GM12878 (cell line): Measurements from ENCODE around the gene PGA3. TPM values are rescaled to one million over a fixed set of nuclear protein-coding genes. Genes with fewer than 3 reads are reported as not detected.

Source experiments
- ATAC-seq: fragments of 200-7000 bp; cut with Tn5 transposase; 3 replicates; pipeline ENCODE4 v1.9.1; 2020; ENCODE audit warnings: mild to moderate bottlenecking, moderate library complexity
- BruUV-seq: library from RNA; stranded (reverse); fragments of 400-500 nt; replicated peaks from 2 replicates; lab custom pipeline; 2021; lab: Mats Ljungman, UMichigan
- CTCF ChIA-PET: fragments of 300-600 bp; sonication (Branson Sonifier 250); formaldehyde crosslinking; extraction: SDS; loops from one replicate; lab custom pipeline; 2021; ENCODE audit warnings: inconsistent platforms; lab: Yijun Ruan, JAX
- POLR2A ChIA-PET: fragments of 350-600 bp; formaldehyde crosslinking; extraction: SDS; loops from one replicate; lab custom pipeline; 2021; ENCODE audit warnings: inconsistent platforms; lab: Charles Lee
- RAD21 ChIA-PET: fragments of 300-600 bp; sonication (Branson Sonifier 250); formaldehyde crosslinking; loops from one replicate; lab custom pipeline; 2023; ENCODE audit warnings: antibody characterized with exemption; ENCODE audit not compliant: unreplicated experiment; lab: Charles Lee
- SMC1A ChIA-PET: fragments of 300-600 bp; sonication (Branson Sonifier 250); formaldehyde crosslinking; loops from one replicate; lab custom pipeline; 2023; ENCODE audit not compliant: unreplicated experiment, uncharacterized antibody; lab: Charles Lee
- DNase-seq: peaks from one replicate; pipeline ENCODE4 v3.0.0-alpha.2; 2011; ENCODE audit warnings: low read depth, low spot score
- FAIRE-seq: peaks from 3 replicates; lab custom pipeline; 2011; peaks lifted over from hg19 to GRCh38; lab: Jason Lieb, UNC
- H2AFZ ChIP-seq: 2 replicates; pipeline ENCODE4 v1.6.0; 2011; ENCODE audit warnings: low read depth, low read length, control low read depth; ENCODE audit not compliant: control insufficient read depth
- H3K27ac ChIP-seq: 2 replicates; pipeline ENCODE4 v1.5.1; 2011; ENCODE audit warnings: control low read depth; ENCODE audit not compliant: control insufficient read depth, insufficient read depth
- H3K27me3 ChIP-seq, 2 experiments: replicated peaks in 1 of 2; 2 replicates each; pipeline versions ENCODE4 v1.6.0 to v1.6.1; 2011; ENCODE audit warnings: low read length in 1 of 2; ENCODE audit not compliant: control insufficient read depth in 2 of 2, insufficient read depth in 2 of 2
- H3K36me3 ChIP-seq, 2 experiments: 2 replicates each; pipeline ENCODE4 v1.5.1; 2011; ENCODE audit warnings: low read length in 1 of 2; ENCODE audit not compliant: control insufficient read depth in 2 of 2, insufficient read depth in 2 of 2
- H3K4me1 ChIP-seq: 2 replicates; pipeline ENCODE4 v1.6.1; 2011; ENCODE audit warnings: mild to moderate bottlenecking, low read length, moderate library complexity, mixed read lengths; ENCODE audit not compliant: control insufficient read depth, insufficient read depth
- H3K4me2 ChIP-seq: 2 replicates; pipeline ENCODE4 v1.6.0; 2011; ENCODE audit warnings: control low read depth; ENCODE audit not compliant: control insufficient read depth, insufficient read depth
- H3K4me3 ChIP-seq: fragments of 200-600 bp; sonication (generic); 2 replicates; pipeline ENCODE4 v1.5.1; 2016
- H3K79me2 ChIP-seq: 2 replicates; pipeline ENCODE4 v1.6.0; 2011; ENCODE audit warnings: low read length; ENCODE audit not compliant: control insufficient read depth, insufficient read depth
- H3K9ac ChIP-seq: 2 replicates; pipeline ENCODE4 v1.8.0; 2011; ENCODE audit warnings: low read length, control low read depth, mixed read lengths; ENCODE audit not compliant: control insufficient read depth, insufficient read depth
- H3K9me3 ChIP-seq: replicated peaks from 3 replicates; pipeline ENCODE4 v1.5.1; 2011; ENCODE audit warnings: mild to moderate bottlenecking, low read length; ENCODE audit not compliant: control insufficient read depth, insufficient read depth
- H4K20me1 ChIP-seq: 2 replicates; pipeline ENCODE4 v1.6.0; 2011; ENCODE audit not compliant: control insufficient read depth, insufficient read depth
- CBX5 ChIP-seq: sonication (generic); IDR thresholded peaks from 2 replicates; pipeline ENCODE4 v1.6.1; 2016; ENCODE audit warnings: low read depth, moderate library complexity, mild to moderate bottlenecking, inconsistent platforms
- CEBPB ChIP-seq, 2 experiments: fragments of 150-350 bp in 1 of 2; IDR thresholded peaks; 2 replicates each; pipeline ENCODE4 v1.6.1; 2012 to 2014; ENCODE audit warnings: low read depth in 2 of 2, low read length in 2 of 2, borderline replicate concordance in 1 of 2, inconsistent platforms in 1 of 2
- CREM ChIP-seq: IDR thresholded peaks from 2 replicates; pipeline ENCODE4 v1.6.1; 2014; ENCODE audit warnings: antibody characterized with exemption, low read depth
- DPF2 ChIP-seq: fragments of 450-650 bp; IDR thresholded peaks from 2 replicates; pipeline ENCODE4 v1.6.1; 2017; ENCODE audit warnings: mild to moderate bottlenecking
- EED ChIP-seq: sonication (generic); IDR thresholded peaks from 2 replicates; pipeline ENCODE4 v1.6.1; 2016; ENCODE audit warnings: antibody characterized with exemption, low read depth
- IKZF1 ChIP-seq: fragments of 450-650 bp; conservative IDR thresholded peaks from 2 replicates; pipeline ENCODE4 v1.6.1; 2017; ENCODE audit warnings: antibody characterized with exemption, mild to moderate bottlenecking
- IKZF2 ChIP-seq, 2 experiments: fragments of 450-650 bp; IDR thresholded peaks; 2 replicates each; pipeline ENCODE4 v1.6.1; 2017; ENCODE audit warnings: mild to moderate bottlenecking in 2 of 2, moderate library complexity in 2 of 2
- MEF2B ChIP-seq: fragments of 450-650 bp; IDR thresholded peaks from 2 replicates; pipeline ENCODE4 v1.6.1; 2018; ENCODE audit warnings: mild to moderate bottlenecking, moderate library complexity; ENCODE audit not compliant: partially characterized antibody, poor library complexity, severe bottlenecking
- MYC ChIP-seq: IDR thresholded peaks from 2 replicates; pipeline ENCODE4 v1.6.1; 2011; ENCODE audit warnings: mild to moderate bottlenecking, low read length, moderate library complexity, inconsistent platforms; ENCODE audit not compliant: insufficient read depth, insufficient replicate concordance, insufficient read length, severe bottlenecking
- NBN ChIP-seq: fragments of 450-650 bp; IDR thresholded peaks from 2 replicates; pipeline ENCODE4 v1.6.1; 2016
- RELA ChIP-seq: fragments of 450-650 bp; IDR thresholded peaks from 2 replicates; pipeline ENCODE4 v1.8.0; 2014; ENCODE audit warnings: borderline replicate concordance; ENCODE audit not compliant: partially characterized antibody
- SIX5 ChIP-seq: IDR thresholded peaks from 2 replicates; pipeline ENCODE4 v1.6.1; 2011; ENCODE audit warnings: mild to moderate bottlenecking, low read depth, low read length, moderate library complexity; ENCODE audit not compliant: severe bottlenecking
- ZNF217 ChIP-seq: fragments of 450-650 bp; IDR thresholded peaks from 2 replicates; pipeline ENCODE4 v1.6.1; 2017; ENCODE audit warnings: antibody characterized with exemption, mild to moderate bottlenecking
- WGBS: methylation state at CpG from one replicate; pipeline ENCODE4 v1.1.6; 2016; ENCODE audit warnings: low lambda C conversion rate; ENCODE audit not compliant: insufficient replicate concordance, insufficient coverage; ENCODE audit errors: missing lambda C conversion rate; 5-methylcytosine and 5-hydroxymethylcytosine counted together
- in situ Hi-C: fragments of 300-500 bp; cut with MboI; formaldehyde crosslinking; loops from 9 replicates; pipeline ENCODE4 v1.14.3; 2018; ENCODE audit warnings: mixed read lengths
- intact Hi-C: fragments of 100-400 bp; cut with micrococcal nuclease; formaldehyde crosslinking; loops from one replicate; pipeline ENCODE4 v1.14.2; 2022; ENCODE audit not compliant: unreplicated experiment
- polyA plus RNA-seq, 11 experiments: library from polyadenylated mRNA; depleted of rRNA in 4 of 11; unstranded in 6 of 11; stranded (reverse) in 5 of 11; fragments of >200 nt; fragmentation: Nextera tagmentation in 4 of 11; fragmentation: Illumina TruSeq in 1 of 11; extraction: Ambion mirVana in 4 of 11; extraction: Trizol in 1 of 11; gene quantifications; 1 replicate in 1 of 11; 2 replicates in 10 of 11; pipeline versions ENCODE4 v1.2.1 to v1.2.3, GENCODE V29; 2011 to 2016; ENCODE audit warnings: inconsistent platforms in 2 of 11, missing spikeins in 2 of 11, low read depth in 1 of 11
- total RNA-seq, 4 experiments: library from RNA; depleted of rRNA in 3 of 4; stranded (reverse); fragments of >200 nt in 3 of 4; fragmentation: Illumina TruSeq in 1 of 4; extraction: Trizol in 1 of 4; gene quantifications; 2 replicates each; pipeline versions ENCODE4 v1.2.1 to v1.2.3, GENCODE V29; 2013 to 2021
- TF ChIP-seq, protein P1 (sequence below): fragments of 450-650 bp; formaldehyde crosslinking; IDR thresholded peaks from 2 replicates; pipeline ENCODE4 v1.4.0; 2020; ENCODE audit warnings: mild to moderate bottlenecking, moderate library complexity
- TF ChIP-seq, protein P2 (sequence below): fragments of 450-650 bp; IDR thresholded peaks from 2 replicates; pipeline ENCODE4 v1.6.1; 2016; ENCODE audit warnings: mild to moderate bottlenecking

PGA3 gene
- total and polyA plus RNA-seq, 10 of the 15 experiments (the other 5 are each of a cell fraction or from before 2014, with no cell fraction given), result not detected

DNA sequence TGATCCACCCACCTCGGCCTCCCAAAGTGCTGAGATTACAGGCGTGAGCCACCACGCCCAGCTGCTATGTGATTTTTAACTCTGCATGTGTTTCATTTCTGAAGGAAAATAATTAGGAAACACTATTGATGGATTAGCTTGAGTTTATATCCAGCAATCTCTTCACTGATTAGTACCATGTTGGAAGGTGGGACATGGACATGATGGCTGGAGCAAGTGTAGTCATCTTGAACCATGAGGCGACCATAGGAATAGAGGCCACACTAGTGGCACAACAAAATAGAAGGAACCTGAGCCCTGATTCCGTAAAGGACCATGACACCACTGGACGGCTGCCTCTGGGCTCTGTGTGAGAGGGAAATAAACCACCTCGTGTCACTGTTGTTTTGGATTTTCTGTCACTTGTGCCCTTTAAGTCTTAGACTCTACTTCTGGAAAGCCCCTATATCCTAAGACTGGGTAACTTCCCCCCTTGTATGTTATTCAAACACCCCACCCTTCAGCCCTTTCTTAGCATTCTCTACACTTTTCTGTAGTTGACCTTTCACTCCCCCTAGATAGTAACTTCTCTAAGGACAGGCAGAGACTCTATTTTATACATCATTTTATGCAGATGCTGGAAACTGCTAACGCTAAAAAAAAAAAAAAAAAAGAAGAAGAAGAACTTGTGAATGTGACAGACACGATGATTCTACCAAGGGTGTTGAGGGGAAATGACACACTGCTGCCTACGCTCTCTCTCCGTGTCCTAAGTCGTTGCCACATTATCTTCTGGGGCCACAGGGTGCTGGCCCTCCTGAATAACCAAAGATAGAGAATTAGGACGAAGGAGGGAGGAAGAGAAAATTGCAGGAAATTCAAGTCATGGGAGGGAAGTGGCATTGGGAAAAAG lies 39.4 kb upstream of the PGA3 start:
- peak; percentile 92 for FAIRE-seq
- Histone ChIP-seq H4K20me1 (no peaks in the 10 kb centered on the region), H3K27me3 (no peaks in the 10 kb centered on the region), H3K4me3 (peak overlapping the region; percentile 44; the same call in 1 of the 2 replicates), H3K4me1 (peaks cover 50% of the 10 kb centered on the region), H3K4me2 (peak overlapping the region; percentile 75), H3K36me3 (no peaks in the 10 kb centered on the region), H3K27ac (peak overlapping the region; percentile 66), H2AFZ (peak overlapping the region; percentile 9), H3K9me3 (peaks cover 2% of the 10 kb centered on the region), H3K79me2 (peaks cover 37% of the 10 kb centered on the region), H3K9ac (peak overlapping the region; percentile 51)
- in situ Hi-C loops, result no loop called here
- no peak for DNase-seq
- no TSS peak for BruUV-seq
- RAD21 ChIA-PET, result interaction anchor here (0.5 kb wide), 1 partner anchor 249 kb away, joined by 3 read pairs; no protein-coding TSS in a partner anchor
- intact Hi-C loops, result loop anchor here (10.0 kb wide), 1 partner anchor 399 kb away; no protein-coding TSS in a partner anchor
- POLR2A ChIA-PET, result interaction anchor here (0.9 kb wide), 1 partner anchor 250 kb away, joined by 3 read pairs; the partner anchor contains the start of gene TMEM109
- SMC1A ChIA-PET, result interaction anchor here (1.0 kb wide), 1 partner anchor 23 kb away, joined by 3 read pairs; no protein-coding TSS in a partner anchor
- 35% methylated on average over 12 of the region's 13 CpGs for WGBS
- peak; percentile 1; the same call in 1 of the 3 replicates for ATAC-seq
- CTCF ChIA-PET, result no interaction called here
- TF ChIP-seq, protein P1, sequence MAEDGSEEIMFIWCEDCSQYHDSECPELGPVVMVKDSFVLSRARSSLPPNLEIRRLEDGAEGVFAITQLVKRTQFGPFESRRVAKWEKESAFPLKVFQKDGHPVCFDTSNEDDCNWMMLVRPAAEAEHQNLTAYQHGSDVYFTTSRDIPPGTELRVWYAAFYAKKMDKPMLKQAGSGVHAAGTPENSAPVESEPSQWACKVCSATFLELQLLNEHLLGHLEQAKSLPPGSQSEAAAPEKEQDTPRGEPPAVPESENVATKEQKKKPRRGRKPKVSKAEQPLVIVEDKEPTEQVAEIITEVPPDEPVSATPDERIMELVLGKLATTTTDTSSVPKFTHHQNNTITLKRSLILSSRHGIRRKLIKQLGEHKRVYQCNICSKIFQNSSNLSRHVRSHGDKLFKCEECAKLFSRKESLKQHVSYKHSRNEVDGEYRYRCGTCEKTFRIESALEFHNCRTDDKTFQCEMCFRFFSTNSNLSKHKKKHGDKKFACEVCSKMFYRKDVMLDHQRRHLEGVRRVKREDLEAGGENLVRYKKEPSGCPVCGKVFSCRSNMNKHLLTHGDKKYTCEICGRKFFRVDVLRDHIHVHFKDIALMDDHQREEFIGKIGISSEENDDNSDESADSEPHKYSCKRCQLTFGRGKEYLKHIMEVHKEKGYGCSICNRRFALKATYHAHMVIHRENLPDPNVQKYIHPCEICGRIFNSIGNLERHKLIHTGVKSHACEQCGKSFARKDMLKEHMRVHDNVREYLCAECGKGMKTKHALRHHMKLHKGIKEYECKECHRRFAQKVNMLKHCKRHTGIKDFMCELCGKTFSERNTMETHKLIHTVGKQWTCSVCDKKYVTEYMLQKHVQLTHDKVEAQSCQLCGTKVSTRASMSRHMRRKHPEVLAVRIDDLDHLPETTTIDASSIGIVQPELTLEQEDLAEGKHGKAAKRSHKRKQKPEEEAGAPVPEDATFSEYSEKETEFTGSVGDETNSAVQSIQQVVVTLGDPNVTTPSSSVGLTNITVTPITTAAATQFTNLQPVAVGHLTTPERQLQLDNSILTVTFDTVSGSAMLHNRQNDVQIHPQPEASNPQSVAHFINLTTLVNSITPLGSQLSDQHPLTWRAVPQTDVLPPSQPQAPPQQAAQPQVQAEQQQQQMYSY, result no peak
- TF ChIP-seq MEF2B (peak; percentile 21), RELA (peak; percentile 22), NBN (peak; percentile 63; the same call in 1 of the 2 replicates), CBX5 (no peak), IKZF2 (IDR thresholded peaks at IDR 0.05) (peak; percentile 34 to 49; a peak in 3 of 4 replicates), MYC (no peak), IKZF1 (peak; percentile 38; the same call in 1 of the 2 replicates), DPF2 (peak; percentile 22; the same call in 1 of the 2 replicates), EED (peak; percentile 37; the same call in 1 of the 2 replicates), CEBPB (IDR thresholded peaks at IDR 0.05; ENCODE audit: borderline replicate concordance in 1 of 2, low read depth in 2 of 2, low read length in 2 of 2) (0 out of 4 replicates have a peak, but pooled peaks of 1 of the 2 experiments have one; percentile 27), CREM (0 out of 2 replicates have a peak, but pooled peaks have one; percentile 16), ZNF217 (peak; percentile 77), SIX5 (no peak)
- TF ChIP-seq, protein P2, sequence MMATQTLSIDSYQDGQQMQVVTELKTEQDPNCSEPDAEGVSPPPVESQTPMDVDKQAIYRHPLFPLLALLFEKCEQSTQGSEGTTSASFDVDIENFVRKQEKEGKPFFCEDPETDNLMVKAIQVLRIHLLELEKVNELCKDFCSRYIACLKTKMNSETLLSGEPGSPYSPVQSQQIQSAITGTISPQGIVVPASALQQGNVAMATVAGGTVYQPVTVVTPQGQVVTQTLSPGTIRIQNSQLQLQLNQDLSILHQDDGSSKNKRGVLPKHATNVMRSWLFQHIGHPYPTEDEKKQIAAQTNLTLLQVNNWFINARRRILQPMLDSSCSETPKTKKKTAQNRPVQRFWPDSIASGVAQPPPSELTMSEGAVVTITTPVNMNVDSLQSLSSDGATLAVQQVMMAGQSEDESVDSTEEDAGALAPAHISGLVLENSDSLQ, result peak; percentile 69; the same call in 1 of the 2 replicates
